ENCODE results near the gene LRRC8B. TPM values are rescaled to one million over a fixed set of nuclear protein-coding genes. Genes with fewer than 3 reads are reported as not detected.
"Not testable (repeated sequence)": the region's sequence is repeated elsewhere in the genome, so short reads cannot be mapped to it uniquely, and the experiment has no call there.

LRRC8B gene
- total RNA-seq, 1 donor from 2014 or later, result 1.2 TPM

- Mint-ChIP-seq H3K9me3 (ENCODE audit: low read depth) (no peaks in the 10 kb centered on the region), H3K36me3 (ENCODE audit: low read depth) (no peaks in the 10 kb centered on the region), H3K4me1 (ENCODE audit: low read depth) (no peaks in the 10 kb centered on the region), H3K27ac (ENCODE audit: unreplicated experiment) (no peak overlapping the region), H3K27me3 (ENCODE audit: low read depth) (no peaks in the 10 kb centered on the region), H3K4me3 (ENCODE audit: unreplicated experiment) (no peak overlapping the region)
- no peak for DNase-seq (ENCODE audit: low spot score)
- TF ChIP-seq CTCF (IDR thresholded peaks at IDR 0.05), result no peak
Measured at GRCh38 chr1:89538361-89538760, 13.7 kb downstream of the LRRC8B start.

- no peak for TF ChIP-seq CTCF (IDR thresholded peaks at IDR 0.05)
- no peaks in the 10 kb centered on the region for H3K4me1 Mint-ChIP-seq (ENCODE audit: low read depth)
- no peaks in the 10 kb centered on the region for H3K9me3 Mint-ChIP-seq (ENCODE audit: low read depth)
- no peak overlapping the region for H3K4me3 Mint-ChIP-seq (ENCODE audit: unreplicated experiment)
- no peaks in the 10 kb centered on the region for H3K27me3 Mint-ChIP-seq (ENCODE audit: low read depth)
- no peak overlapping the region for H3K27ac Mint-ChIP-seq (ENCODE audit: unreplicated experiment)
- no peaks in the 10 kb centered on the region for H3K36me3 Mint-ChIP-seq (ENCODE audit: low read depth)
- DNase-seq (ENCODE audit: low spot score), result no peak
Measured at GRCh38 chr1:89539128-89539527, 14.5 kb downstream of the LRRC8B start.

GRCh38 chr1:89540406-89540970 is 15.9 kb downstream of the LRRC8B start:
- no peak overlapping the region for H3K27ac Mint-ChIP-seq (ENCODE audit: unreplicated experiment)
- H3K9me3 Mint-ChIP-seq (ENCODE audit: low read depth), result peaks cover under 1% of the 10 kb centered on the region
- no peaks in the 10 kb centered on the region for H3K4me1 Mint-ChIP-seq (ENCODE audit: low read depth)
- TF ChIP-seq CTCF (IDR thresholded peaks at IDR 0.05), result no peak
- H3K27me3 Mint-ChIP-seq (ENCODE audit: low read depth), result no peaks in the 10 kb centered on the region
- H3K36me3 Mint-ChIP-seq (ENCODE audit: low read depth), result no peaks in the 10 kb centered on the region
- H3K4me3 Mint-ChIP-seq (ENCODE audit: unreplicated experiment), result no peak overlapping the region
- no peak for DNase-seq (ENCODE audit: low spot score)

- DNase-seq (ENCODE audit: low spot score), result no peak
- H3K27me3 Mint-ChIP-seq (ENCODE audit: low read depth), result no peaks in the 10 kb centered on the region
- no peaks in the 10 kb centered on the region for H3K4me1 Mint-ChIP-seq (ENCODE audit: low read depth)
- no peak for TF ChIP-seq CTCF (IDR thresholded peaks at IDR 0.05)
- H3K4me3 Mint-ChIP-seq (ENCODE audit: unreplicated experiment), result no peak overlapping the region
- H3K36me3 Mint-ChIP-seq (ENCODE audit: low read depth), result no peaks in the 10 kb centered on the region
- H3K9me3 Mint-ChIP-seq (ENCODE audit: low read depth), result peaks cover 3% of the 10 kb centered on the region
- H3K27ac Mint-ChIP-seq (ENCODE audit: unreplicated experiment), result no peak overlapping the region
Measured at GRCh38 chr1:89542345-89542744, 17.7 kb downstream of the LRRC8B start.

- not testable (repeated sequence) for H3K9me3 Mint-ChIP-seq (ENCODE audit: low read depth); H3K4me3 Mint-ChIP-seq (ENCODE audit: unreplicated experiment); DNase-seq (ENCODE audit: low spot score); H3K4me1 Mint-ChIP-seq (ENCODE audit: low read depth); H3K27me3 Mint-ChIP-seq (ENCODE audit: low read depth); H3K36me3 Mint-ChIP-seq (ENCODE audit: low read depth); H3K27ac Mint-ChIP-seq (ENCODE audit: unreplicated experiment)
Measured at GRCh38 chr1:89543632-89544031, 19.0 kb downstream of the LRRC8B start.

- no peak for TF ChIP-seq CTCF (IDR thresholded peaks at IDR 0.05)
- Mint-ChIP-seq H3K36me3 (ENCODE audit: low read depth) (no peaks in the 10 kb centered on the region), H3K27ac (ENCODE audit: unreplicated experiment) (no peak overlapping the region), H3K9me3 (ENCODE audit: low read depth) (peaks cover 3% of the 10 kb centered on the region), H3K4me3 (ENCODE audit: unreplicated experiment) (no peak overlapping the region), H3K27me3 (ENCODE audit: low read depth) (no peaks in the 10 kb centered on the region), H3K4me1 (ENCODE audit: low read depth) (peaks cover 5% of the 10 kb centered on the region)
- DNase-seq (ENCODE audit: low spot score), result no peak
Measured at GRCh38 chr1:89545264-89546038, 20.8 kb downstream of the LRRC8B start.
